Stimulated activated CD4-positive, alpha-beta T cell treated with anti-CD3 and anti-CD28 coated beads, Interleukin-2, amount 100 ng/mL, for 4 hours (primary cell): ENCODE results near the gene LGSN.
"Not testable (repeated sequence)": the region's sequence is repeated elsewhere in the genome, so short reads cannot be mapped to it uniquely, and the experiment has no call there.

ENCODE experiments used
- DNase-seq: peaks from one replicate; pipeline ENCODE4 v3.0.0-alpha.2; 2020; ENCODE audit warnings: low read depth

The LGSN gene

GRCh38 chr6:63236398-63236817 is 83.4 kb downstream of the LGSN start:
- DNase-seq = no peak

- DNase-seq = not testable (repeated sequence)
Observed at GRCh38 chr6:63230511-63230910, 89.3 kb downstream of the LGSN start.

GRCh38 chr6:63230027-63230426 is 89.8 kb downstream of the LGSN start:
- not testable (repeated sequence) for DNase-seq

- DNase-seq = not testable (repeated sequence)
Observed at GRCh38 chr6:63227928-63228894, 91.6 kb downstream of the LGSN start.

GRCh38 chr6:63225987-63226386 is 93.8 kb downstream of the LGSN start:
- DNase-seq = not testable (repeated sequence)
